ENCODE results near the gene DIPK1A. TPM values are rescaled to one million over a fixed set of nuclear protein-coding genes. Genes with fewer than 3 reads are reported as not detected.

DIPK1A gene
- total RNA-seq, 1 donor from 2014 or later = 16.0 TPM

GRCh38 chr1:92805216-92805615, 156.0 kb downstream of the DIPK1A start:
- peaks cover 15% of the 10 kb centered on the region for H3K4me1 Mint-ChIP-seq
- POLR2A ChIA-PET = interaction anchor here (0.6 to 1.4 kb wide), 2 partner anchors 27 to 33 kb away, joined by 3 to 6 read pairs; partner anchors contain the start of gene RPL5
- no peak for TF ChIP-seq CTCF (IDR thresholded peaks at IDR 0.05)
- no peak overlapping the region for H3K4me3 Mint-ChIP-seq
- CTCF ChIA-PET = interaction anchor here (1.6 kb wide), 1 partner anchor 13 kb away, joined by 4 read pairs; no protein-coding TSS in a partner anchor
- DNase-seq = no peak
- H3K9me3 Mint-ChIP-seq = no peaks in the 10 kb centered on the region
- H3K27me3 Mint-ChIP-seq = no peaks in the 10 kb centered on the region
- no peaks in the 10 kb centered on the region for H3K36me3 Mint-ChIP-seq (ENCODE audit: low read depth)
- H3K27ac Mint-ChIP-seq = peak overlapping the region; percentile 88
- ATAC-seq (ENCODE audit: low read depth) = no peak
- intact Hi-C loops (cut with micrococcal nuclease) = loop anchor here (2.0 kb wide), 1 partner anchor 28 kb away; the partner anchor contains the start of gene RPL5

GRCh38 chr1:92804721-92805201, 156.5 kb downstream of the DIPK1A start:
- H3K4me1 Mint-ChIP-seq = peaks cover 15% of the 10 kb centered on the region
- peak overlapping the region; percentile 47 for H3K4me3 Mint-ChIP-seq
- ChIA-PET CTCF (interaction anchor here (1.6 kb wide), 1 partner anchor 14 kb away, joined by 4 read pairs; no protein-coding TSS in a partner anchor), POLR2A (interaction anchor here (0.6 to 1.4 kb wide), 2 partner anchors 27 to 158 kb away, joined by 4 to 6 read pairs; partner anchors contain the start of gene RPL5)
- H3K27ac Mint-ChIP-seq = peak overlapping the region; percentile 88
- TF ChIP-seq CTCF (IDR thresholded peaks at IDR 0.05) = no peak
- no peaks in the 10 kb centered on the region for H3K36me3 Mint-ChIP-seq (ENCODE audit: low read depth)
- no peaks in the 10 kb centered on the region for H3K27me3 Mint-ChIP-seq
- DNase-seq (no peak), ATAC-seq (ENCODE audit: low read depth) (peak; percentile 99)
- intact Hi-C loops (cut with micrococcal nuclease) = loop anchor here (1.0 to 2.0 kb wide), 2 partner anchors 19 to 28 kb away; partner anchors contain the start of genes EVI5 and RPL5
- no peaks in the 10 kb centered on the region for H3K9me3 Mint-ChIP-seq

GRCh38 chr1:92803140-92803887, 157.9 kb downstream of the DIPK1A start:
- no peak for TF ChIP-seq CTCF (IDR thresholded peaks at IDR 0.05)
- intact Hi-C loops (cut with micrococcal nuclease) = no loop called here
- no peaks in the 10 kb centered on the region for H3K36me3 Mint-ChIP-seq (ENCODE audit: low read depth)
- CTCF ChIA-PET = interaction anchor here (1.6 kb wide), 1 partner anchor 15 kb away, joined by 4 read pairs; no protein-coding TSS in a partner anchor
- ATAC-seq (ENCODE audit: low read depth) (no peak), DNase-seq (no peak)
- H3K27ac Mint-ChIP-seq = no peak overlapping the region
- POLR2A ChIA-PET = no interaction called here
- H3K4me3 Mint-ChIP-seq = no peak overlapping the region
- H3K27me3 Mint-ChIP-seq = no peaks in the 10 kb centered on the region
- H3K4me1 Mint-ChIP-seq = peaks cover 15% of the 10 kb centered on the region
- H3K9me3 Mint-ChIP-seq = no peaks in the 10 kb centered on the region

- ChIA-PET POLR2A (no interaction called here), CTCF (no interaction called here)
- ATAC-seq (ENCODE audit: low read depth) (no peak), DNase-seq (no peak)
- H3K27ac Mint-ChIP-seq = no peak overlapping the region
- H3K27me3 Mint-ChIP-seq = peaks cover 2% of the 10 kb centered on the region
- no peaks in the 10 kb centered on the region for H3K36me3 Mint-ChIP-seq (ENCODE audit: low read depth)
- intact Hi-C loops (cut with micrococcal nuclease) = no loop called here
- no peak for TF ChIP-seq CTCF (IDR thresholded peaks at IDR 0.05)
- H3K9me3 Mint-ChIP-seq = no peaks in the 10 kb centered on the region
- no peak overlapping the region for H3K4me3 Mint-ChIP-seq
- H3K4me1 Mint-ChIP-seq = peaks cover 7% of the 10 kb centered on the region
These were observed 163.3 kb downstream of the DIPK1A start for GRCh38 chr1:92797961-92798360.

GRCh38 chr1:92797297-92797696, 164.0 kb downstream of the DIPK1A start:
- POLR2A ChIA-PET = interaction anchor here (0.9 kb wide), 1 partner anchor 12 kb away, joined by 3 read pairs; the partner anchor contains the start of gene EVI5
- Mint-ChIP-seq H3K4me1 (peaks cover 7% of the 10 kb centered on the region), H3K27ac (no peak overlapping the region), H3K4me3 (no peak overlapping the region), H3K36me3 (ENCODE audit: low read depth) (no peaks in the 10 kb centered on the region), H3K9me3 (no peaks in the 10 kb centered on the region), H3K27me3 (peaks cover 2% of the 10 kb centered on the region)
- no peak for DNase-seq
- ATAC-seq (ENCODE audit: low read depth) = no peak
- CTCF ChIA-PET = no interaction called here
- intact Hi-C loops (cut with micrococcal nuclease) = no loop called here
- no peak for TF ChIP-seq CTCF (IDR thresholded peaks at IDR 0.05)
